ENCODE data around the gene CELF4.

CELF4 gene

GRCh38 chr18:37393945-37394609, 171.5 kb downstream of the CELF4 start:
- Histone ChIP-seq H3K27me3 (replicated peaks; ENCODE audit: control insufficient read depth, insufficient read depth, low read length) (peaks cover 6% of the 10 kb centered on the region), H3K4me3 (ENCODE audit: low read length) (peak overlapping the region; percentile 68), H3K4me1 (ENCODE audit: control insufficient read depth, insufficient read depth, low read length) (peaks cover 8% of the 10 kb centered on the region), H3K9me3 (ENCODE audit: control insufficient read depth, low read length) (peaks cover 21% of the 10 kb centered on the region), H3K9ac (ENCODE audit: low read length) (peak overlapping the region; percentile 63), H3K36me3 (ENCODE audit: control insufficient read depth, insufficient read depth, low read length, severe bottlenecking) (no peaks in the 10 kb centered on the region)
- DNase-seq (ENCODE audit: low read depth) = peak; percentile 93

- DNase-seq (ENCODE audit: low read depth) = no peak
- no peak overlapping the region for H3K9ac ChIP-seq (ENCODE audit: low read length)
- peaks cover 29% of the 10 kb centered on the region for H3K9me3 ChIP-seq (ENCODE audit: control insufficient read depth, low read length)
- peaks cover 11% of the 10 kb centered on the region for H3K27me3 ChIP-seq (replicated peaks; ENCODE audit: control insufficient read depth, insufficient read depth, low read length)
- H3K4me1 ChIP-seq (ENCODE audit: control insufficient read depth, insufficient read depth, low read length) = peaks cover 8% of the 10 kb centered on the region
- H3K4me3 ChIP-seq (ENCODE audit: low read length) = peak overlapping the region; percentile 68
- H3K36me3 ChIP-seq (ENCODE audit: control insufficient read depth, insufficient read depth, low read length, severe bottlenecking) = no peaks in the 10 kb centered on the region
Observed at GRCh38 chr18:37393221-37393827, 172.3 kb downstream of the CELF4 start.

GRCh38 chr18:37392648-37393047, 172.9 kb downstream of the CELF4 start:
- H3K27me3 ChIP-seq (replicated peaks; ENCODE audit: control insufficient read depth, insufficient read depth, low read length) = peaks cover 15% of the 10 kb centered on the region

GRCh38 chr18:37391698-37392548, 173.7 kb downstream of the CELF4 start:
- H3K4me3 ChIP-seq (ENCODE audit: low read length) = no peak overlapping the region
- no peaks in the 10 kb centered on the region for H3K36me3 ChIP-seq (ENCODE audit: control insufficient read depth, insufficient read depth, low read length, severe bottlenecking)
- peaks cover 32% of the 10 kb centered on the region for H3K9me3 ChIP-seq (ENCODE audit: control insufficient read depth, low read length)

More at GRCh38 chr18:37392648-37393047, 172.9 kb downstream of the CELF4 start:
- Histone ChIP-seq H3K4me3 (ENCODE audit: low read length) (no peak overlapping the region), H3K36me3 (ENCODE audit: control insufficient read depth, insufficient read depth, low read length, severe bottlenecking) (no peaks in the 10 kb centered on the region), H3K9me3 (ENCODE audit: control insufficient read depth, low read length) (peaks cover 32% of the 10 kb centered on the region), H3K9ac (ENCODE audit: low read length) (no peak overlapping the region), H3K4me1 (ENCODE audit: control insufficient read depth, insufficient read depth, low read length) (peaks cover 8% of the 10 kb centered on the region)
- DNase-seq (ENCODE audit: low read depth) = no peak

GRCh38 chr18:37391156-37391555, 174.4 kb downstream of the CELF4 start:
- DNase-seq (ENCODE audit: low read depth) = no peak
- Histone ChIP-seq H3K27me3 (replicated peaks; ENCODE audit: control insufficient read depth, insufficient read depth, low read length) (peaks cover 15% of the 10 kb centered on the region), H3K9me3 (ENCODE audit: control insufficient read depth, low read length) (peaks cover 32% of the 10 kb centered on the region), H3K36me3 (ENCODE audit: control insufficient read depth, insufficient read depth, low read length, severe bottlenecking) (no peaks in the 10 kb centered on the region), H3K4me1 (ENCODE audit: control insufficient read depth, insufficient read depth, low read length) (peaks cover 5% of the 10 kb centered on the region), H3K9ac (ENCODE audit: low read length) (no peak overlapping the region), H3K4me3 (ENCODE audit: low read length) (no peak overlapping the region)

More at GRCh38 chr18:37391698-37392548, 173.7 kb downstream of the CELF4 start:
- peaks cover 6% of the 10 kb centered on the region for H3K4me1 ChIP-seq (ENCODE audit: control insufficient read depth, insufficient read depth, low read length)
- H3K9ac ChIP-seq (ENCODE audit: low read length) = no peak overlapping the region
- no peak for DNase-seq (ENCODE audit: low read depth)
- H3K27me3 ChIP-seq (replicated peaks; ENCODE audit: control insufficient read depth, insufficient read depth, low read length) = peaks cover 15% of the 10 kb centered on the region

- DNase-seq (ENCODE audit: low read depth) = no peak
- H3K4me1 ChIP-seq (ENCODE audit: control insufficient read depth, insufficient read depth, low read length) = peaks cover 5% of the 10 kb centered on the region
- H3K36me3 ChIP-seq (ENCODE audit: control insufficient read depth, insufficient read depth, low read length, severe bottlenecking) = no peaks in the 10 kb centered on the region
- no peak overlapping the region for H3K9ac ChIP-seq (ENCODE audit: low read length)
- H3K9me3 ChIP-seq (ENCODE audit: control insufficient read depth, low read length) = peaks cover 32% of the 10 kb centered on the region
- no peak overlapping the region for H3K4me3 ChIP-seq (ENCODE audit: low read length)
- peaks cover 15% of the 10 kb centered on the region for H3K27me3 ChIP-seq (replicated peaks; ENCODE audit: control insufficient read depth, insufficient read depth, low read length)
Observed at GRCh38 chr18:37390687-37391086, 174.9 kb downstream of the CELF4 start.

GRCh38 chr18:37389684-37390368, 175.8 kb downstream of the CELF4 start:
- DNase-seq (ENCODE audit: low read depth) = no peak
- Histone ChIP-seq H3K36me3 (ENCODE audit: control insufficient read depth, insufficient read depth, low read length, severe bottlenecking) (no peaks in the 10 kb centered on the region), H3K9me3 (ENCODE audit: control insufficient read depth, low read length) (peaks cover 32% of the 10 kb centered on the region), H3K4me3 (ENCODE audit: low read length) (no peak overlapping the region), H3K4me1 (ENCODE audit: control insufficient read depth, insufficient read depth, low read length) (peaks cover 5% of the 10 kb centered on the region), H3K27me3 (replicated peaks; ENCODE audit: control insufficient read depth, insufficient read depth, low read length) (peaks cover 15% of the 10 kb centered on the region), H3K9ac (ENCODE audit: low read length) (no peak overlapping the region)

GRCh38 chr18:37389041-37389440, 176.6 kb downstream of the CELF4 start:
- H3K4me1 ChIP-seq (ENCODE audit: control insufficient read depth, insufficient read depth, low read length) = no peaks in the 10 kb centered on the region
- no peak for DNase-seq (ENCODE audit: low read depth)
- peaks cover 22% of the 10 kb centered on the region for H3K27me3 ChIP-seq (replicated peaks; ENCODE audit: control insufficient read depth, insufficient read depth, low read length)
- H3K9me3 ChIP-seq (ENCODE audit: control insufficient read depth, low read length) = peaks cover 32% of the 10 kb centered on the region
- no peak overlapping the region for H3K4me3 ChIP-seq (ENCODE audit: low read length)
- no peak overlapping the region for H3K9ac ChIP-seq (ENCODE audit: low read length)
- no peaks in the 10 kb centered on the region for H3K36me3 ChIP-seq (ENCODE audit: control insufficient read depth, insufficient read depth, low read length, severe bottlenecking)

- DNase-seq (ENCODE audit: low read depth) = no peak
- Histone ChIP-seq H3K36me3 (ENCODE audit: control insufficient read depth, insufficient read depth, low read length, severe bottlenecking) (no peaks in the 10 kb centered on the region), H3K27me3 (replicated peaks; ENCODE audit: control insufficient read depth, insufficient read depth, low read length) (peaks cover 28% of the 10 kb centered on the region), H3K9ac (ENCODE audit: low read length) (no peak overlapping the region), H3K4me3 (ENCODE audit: low read length) (no peak overlapping the region), H3K9me3 (ENCODE audit: control insufficient read depth, low read length) (peaks cover 32% of the 10 kb centered on the region), H3K4me1 (ENCODE audit: control insufficient read depth, insufficient read depth, low read length) (no peaks in the 10 kb centered on the region)
Observed at GRCh38 chr18:37388413-37388812, 177.2 kb downstream of the CELF4 start.

- peaks cover 28% of the 10 kb centered on the region for H3K27me3 ChIP-seq (replicated peaks; ENCODE audit: control insufficient read depth, insufficient read depth, low read length)
- peaks cover 27% of the 10 kb centered on the region for H3K9me3 ChIP-seq (ENCODE audit: control insufficient read depth, low read length)
- no peak overlapping the region for H3K4me3 ChIP-seq (ENCODE audit: low read length)
- H3K4me1 ChIP-seq (ENCODE audit: control insufficient read depth, insufficient read depth, low read length) = no peaks in the 10 kb centered on the region
- H3K36me3 ChIP-seq (ENCODE audit: control insufficient read depth, insufficient read depth, low read length, severe bottlenecking) = no peaks in the 10 kb centered on the region
- no peak overlapping the region for H3K9ac ChIP-seq (ENCODE audit: low read length)
- peak; percentile 79 for DNase-seq (ENCODE audit: low read depth)
Observed at GRCh38 chr18:37385846-37386778, 179.5 kb downstream of the CELF4 start.
